Measurements from ENCODE around the gene PHRF1. TPM values are rescaled to one million over a fixed set of nuclear protein-coding genes. Genes with fewer than 3 reads are reported as not detected.

PHRF1 gene
- total RNA-seq, 1 donor, result 27.5 TPM

DNA sequence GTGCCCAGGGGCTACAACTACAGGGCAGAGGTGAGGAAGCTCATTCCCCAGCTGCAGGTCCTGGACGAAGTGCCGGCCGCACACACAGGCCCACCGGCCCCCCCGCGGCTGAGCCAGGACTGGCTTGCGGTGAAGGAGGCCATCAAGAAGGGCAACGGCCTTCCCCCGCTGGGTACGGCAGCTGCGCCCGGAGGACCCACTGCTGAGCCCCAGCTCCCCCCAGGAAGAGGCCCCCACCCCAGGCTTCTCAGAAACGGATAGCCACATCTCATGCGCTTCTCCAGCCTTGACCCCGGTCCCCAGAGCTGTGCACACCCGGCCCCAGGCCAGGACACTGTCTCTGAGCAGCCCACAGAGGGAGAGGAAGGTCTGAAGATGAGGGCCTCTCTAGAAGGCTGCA, 25.1 kb upstream of the PHRF1 start:
- H3K79me2 ChIP-seq (ENCODE audit: insufficient read depth, low read length), result no peaks in the 10 kb centered on the region

DNA sequence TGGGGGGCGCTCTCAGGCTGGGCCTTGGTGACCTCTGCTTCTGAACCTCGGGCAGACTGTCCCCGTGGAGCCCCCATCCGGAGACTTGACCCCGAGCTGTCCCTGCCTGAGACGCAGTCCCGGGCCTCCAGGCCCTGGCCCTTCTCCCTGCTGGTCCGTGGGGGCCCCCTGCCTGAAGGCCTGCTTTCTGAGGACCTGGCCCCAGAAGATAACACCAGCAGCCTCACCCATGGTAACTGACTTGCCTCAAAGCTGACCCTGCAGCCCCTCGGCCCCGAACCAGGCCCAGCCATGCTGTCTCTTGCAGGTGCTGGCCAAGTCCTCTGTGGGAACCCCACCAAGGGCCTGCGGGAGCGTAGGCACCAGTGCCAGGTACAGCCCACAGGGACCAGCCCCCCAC, 24.7 kb upstream of the PHRF1 start:
- Histone ChIP-seq H3K36me3 (ENCODE audit: insufficient read depth, low read length) (no peaks in the 10 kb centered on the region), H3K27ac (ENCODE audit: low read depth, low read length) (no peak overlapping the region), H3K4me1 (ENCODE audit: insufficient read depth, low read length) (no peaks in the 10 kb centered on the region), H3K4me3 (ENCODE audit: insufficient read depth, low read length) (no peak overlapping the region), H3K4me2 (ENCODE audit: insufficient read depth, low read length) (no peak overlapping the region), H3K79me2 (ENCODE audit: insufficient read depth, low read length) (no peaks in the 10 kb centered on the region), H3K9me3 (ENCODE audit: low read depth, low read length) (no peaks in the 10 kb centered on the region), H2AFZ (ENCODE audit: low read length) (no peak overlapping the region), H3K27me3 (ENCODE audit: insufficient read depth, low read length) (peaks cover 25% of the 10 kb centered on the region), H4K20me1 (ENCODE audit: insufficient read depth, low read length) (no peaks in the 10 kb centered on the region)
- TF ChIP-seq, protein P1, sequence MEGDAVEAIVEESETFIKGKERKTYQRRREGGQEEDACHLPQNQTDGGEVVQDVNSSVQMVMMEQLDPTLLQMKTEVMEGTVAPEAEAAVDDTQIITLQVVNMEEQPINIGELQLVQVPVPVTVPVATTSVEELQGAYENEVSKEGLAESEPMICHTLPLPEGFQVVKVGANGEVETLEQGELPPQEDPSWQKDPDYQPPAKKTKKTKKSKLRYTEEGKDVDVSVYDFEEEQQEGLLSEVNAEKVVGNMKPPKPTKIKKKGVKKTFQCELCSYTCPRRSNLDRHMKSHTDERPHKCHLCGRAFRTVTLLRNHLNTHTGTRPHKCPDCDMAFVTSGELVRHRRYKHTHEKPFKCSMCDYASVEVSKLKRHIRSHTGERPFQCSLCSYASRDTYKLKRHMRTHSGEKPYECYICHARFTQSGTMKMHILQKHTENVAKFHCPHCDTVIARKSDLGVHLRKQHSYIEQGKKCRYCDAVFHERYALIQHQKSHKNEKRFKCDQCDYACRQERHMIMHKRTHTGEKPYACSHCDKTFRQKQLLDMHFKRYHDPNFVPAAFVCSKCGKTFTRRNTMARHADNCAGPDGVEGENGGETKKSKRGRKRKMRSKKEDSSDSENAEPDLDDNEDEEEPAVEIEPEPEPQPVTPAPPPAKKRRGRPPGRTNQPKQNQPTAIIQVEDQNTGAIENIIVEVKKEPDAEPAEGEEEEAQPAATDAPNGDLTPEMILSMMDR (IDR thresholded peaks at IDR 0.05; ENCODE audit: extremely low read depth, low read depth, low read length), result no peak
- DNase-seq (ENCODE audit: insufficient read length, low spot score, missing footprints), result no peak

More for the DNA sequence above, 25.1 kb upstream of the PHRF1 start:
- no peaks in the 10 kb centered on the region for H4K20me1 ChIP-seq (ENCODE audit: insufficient read depth, low read length)
- no peak overlapping the region for H3K4me3 ChIP-seq (ENCODE audit: insufficient read depth, low read length)
- no peak overlapping the region for H3K27ac ChIP-seq (ENCODE audit: low read depth, low read length)
- H3K4me2 ChIP-seq (ENCODE audit: insufficient read depth, low read length), result no peak overlapping the region
- peaks cover 20% of the 10 kb centered on the region for H3K27me3 ChIP-seq (ENCODE audit: insufficient read depth, low read length)
- DNase-seq (ENCODE audit: insufficient read length, low spot score, missing footprints), result no peak
- H3K4me1 ChIP-seq (ENCODE audit: insufficient read depth, low read length), result no peaks in the 10 kb centered on the region
- no peaks in the 10 kb centered on the region for H3K36me3 ChIP-seq (ENCODE audit: insufficient read depth, low read length)
- TF ChIP-seq, protein P1 (IDR thresholded peaks at IDR 0.05; ENCODE audit: extremely low read depth, low read depth, low read length), result no peak
- no peak overlapping the region for H2AFZ ChIP-seq (ENCODE audit: low read length)
- no peaks in the 10 kb centered on the region for H3K9me3 ChIP-seq (ENCODE audit: low read depth, low read length)

DNA sequence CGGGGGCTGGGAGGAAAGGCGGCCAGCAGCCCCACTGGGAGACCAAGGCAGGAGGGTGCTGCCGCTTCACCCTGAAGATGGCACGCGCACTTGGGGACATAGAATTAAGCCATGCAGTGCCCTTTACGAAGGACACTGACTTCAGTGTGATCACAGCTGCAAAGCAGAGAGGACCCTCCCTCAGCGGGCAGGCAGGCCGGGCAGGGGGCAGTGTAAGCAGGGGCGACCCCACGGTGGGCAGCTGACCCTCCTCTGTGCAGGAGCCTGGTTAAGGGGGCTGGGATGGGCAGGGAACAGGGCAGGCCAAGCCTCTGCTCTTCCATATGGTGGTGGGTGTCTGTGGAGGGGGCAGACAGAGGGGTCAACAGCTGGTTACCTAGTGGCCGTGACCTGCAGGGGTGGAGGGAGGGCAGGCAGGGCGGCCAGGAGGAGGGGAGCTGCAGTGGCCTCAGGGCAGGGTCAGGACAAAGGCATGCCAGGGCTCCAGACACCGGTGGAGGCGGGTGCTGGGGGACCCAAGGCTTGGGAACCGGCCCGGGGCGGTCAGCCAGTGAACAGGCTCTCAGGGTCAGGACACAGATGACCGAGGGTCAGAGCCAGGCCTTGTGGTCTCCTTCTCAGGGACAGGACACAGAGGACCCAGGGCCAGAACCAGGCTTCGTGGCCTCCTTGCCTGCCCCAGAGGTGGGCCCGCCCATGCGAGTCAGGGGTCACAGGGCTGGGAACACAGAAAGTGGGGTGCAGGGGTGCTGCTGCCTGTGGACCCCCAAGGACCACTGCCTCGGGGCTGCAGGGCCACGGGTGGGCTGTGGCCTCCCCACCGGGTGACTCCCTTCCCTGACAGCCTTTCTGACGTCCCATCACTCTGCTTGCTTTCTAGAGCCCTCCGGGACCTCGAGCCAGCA, 22.9 kb upstream of the PHRF1 start:
- TF ChIP-seq, protein P1 (IDR thresholded peaks at IDR 0.05; ENCODE audit: extremely low read depth, low read depth, low read length), result no peak
- Histone ChIP-seq H3K9me3 (ENCODE audit: low read depth, low read length) (no peaks in the 10 kb centered on the region), H3K27ac (ENCODE audit: low read depth, low read length) (no peak overlapping the region), H3K4me3 (ENCODE audit: insufficient read depth, low read length) (no peak overlapping the region), H3K27me3 (ENCODE audit: insufficient read depth, low read length) (peaks cover 40% of the 10 kb centered on the region), H3K4me2 (ENCODE audit: insufficient read depth, low read length) (no peak overlapping the region), H2AFZ (ENCODE audit: low read length) (no peak overlapping the region), H4K20me1 (ENCODE audit: insufficient read depth, low read length) (no peaks in the 10 kb centered on the region), H3K4me1 (ENCODE audit: insufficient read depth, low read length) (no peaks in the 10 kb centered on the region), H3K79me2 (ENCODE audit: insufficient read depth, low read length) (no peaks in the 10 kb centered on the region), H3K36me3 (ENCODE audit: insufficient read depth, low read length) (no peaks in the 10 kb centered on the region)
- no peak for DNase-seq (ENCODE audit: insufficient read length, low spot score, missing footprints)

DNA sequence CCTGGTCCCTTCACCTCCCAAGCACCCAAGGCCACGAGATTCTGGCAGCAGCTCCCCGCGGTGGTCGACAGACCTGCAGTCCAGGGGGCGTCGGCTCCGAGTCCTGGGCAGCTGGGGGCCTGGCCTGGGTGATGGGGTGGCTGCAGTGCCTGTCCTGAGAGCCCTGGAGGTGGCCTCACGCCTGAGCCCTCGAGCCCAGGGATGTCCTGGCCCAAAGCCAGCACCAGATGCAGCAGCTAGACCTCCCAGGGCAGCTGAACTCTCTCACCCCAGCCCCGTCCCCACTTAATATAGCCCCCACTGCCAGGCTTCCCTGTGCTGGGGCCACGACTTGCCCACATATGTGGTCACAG, 22.3 kb upstream of the PHRF1 start:
- Histone ChIP-seq H3K27me3 (ENCODE audit: insufficient read depth, low read length) (peaks cover 40% of the 10 kb centered on the region), H3K27ac (ENCODE audit: low read depth, low read length) (no peak overlapping the region), H3K36me3 (ENCODE audit: insufficient read depth, low read length) (no peaks in the 10 kb centered on the region), H3K4me3 (ENCODE audit: insufficient read depth, low read length) (no peak overlapping the region), H2AFZ (ENCODE audit: low read length) (no peak overlapping the region), H3K4me2 (ENCODE audit: insufficient read depth, low read length) (no peak overlapping the region), H3K79me2 (ENCODE audit: insufficient read depth, low read length) (no peaks in the 10 kb centered on the region), H3K9me3 (ENCODE audit: low read depth, low read length) (no peaks in the 10 kb centered on the region), H4K20me1 (ENCODE audit: insufficient read depth, low read length) (no peaks in the 10 kb centered on the region), H3K4me1 (ENCODE audit: insufficient read depth, low read length) (no peaks in the 10 kb centered on the region)
- DNase-seq (ENCODE audit: insufficient read length, low spot score, missing footprints), result no peak
- TF ChIP-seq, protein P1 (IDR thresholded peaks at IDR 0.05; ENCODE audit: extremely low read depth, low read depth, low read length), result no peak
